HG02840 (cell line): Measurements from ENCODE around the gene BTBD16.

ENCODE experiments used
- ATAC-seq: cut with Tn5 transposase; IDR thresholded peaks from one replicate; pipeline ENCODE4 v1.9.1; 2021; ENCODE audit warnings: mild to moderate bottlenecking, moderate library complexity, moderate number of reproducible peaks; ENCODE audit not compliant: unreplicated experiment, low FRiP score

Gene BTBD16

GRCh38 chr10:122361046-122361445 lies 90.0 kb downstream of the BTBD16 start:
- ATAC-seq = no peak

GRCh38 chr10:122362031-122362592 lies 91.0 kb downstream of the BTBD16 start:
- ATAC-seq = no peak

GRCh38 chr10:122362621-122363020 lies 91.5 kb downstream of the BTBD16 start:
- no peak for ATAC-seq

- ATAC-seq = no peak
These were observed 92.2 kb downstream of the BTBD16 start for GRCh38 chr10:122363311-122363710.

- no peak for ATAC-seq
These were observed 92.8 kb downstream of the BTBD16 start for GRCh38 chr10:122363722-122364463.

- ATAC-seq = no peak
These were observed 97.6 kb downstream of the BTBD16 start for GRCh38 chr10:122368502-122369254.

- no peak for ATAC-seq
These were observed 102.0 kb downstream of the BTBD16 start for GRCh38 chr10:122373108-122373507.

- ATAC-seq = no peak
These were observed 102.6 kb downstream of the BTBD16 start for GRCh38 chr10:122373721-122374120.

GRCh38 chr10:122374237-122374858 lies 103.3 kb downstream of the BTBD16 start, which contains the start of gene PLEKHA1:
Gene PLEKHA1 (plus strand): TSS chr10:122374708. CDS start chr10:122393201, 18,493 bp downstream.
- peak; percentile 91 for ATAC-seq

- ATAC-seq = peak; percentile 28
These were observed 104.0 kb downstream of the BTBD16 start for GRCh38 chr10:122374859-122375678.

- no peak for ATAC-seq
These were observed 104.6 kb downstream of the BTBD16 start for GRCh38 chr10:122375679-122376160.

- ATAC-seq = no peak
These were observed 105.4 kb downstream of the BTBD16 start for GRCh38 chr10:122376364-122376961.

GRCh38 chr10:122379041-122379440 lies 107.9 kb downstream of the BTBD16 start:
- ATAC-seq = no peak

- ATAC-seq = no peak
These were observed 108.4 kb downstream of the BTBD16 start for GRCh38 chr10:122379537-122379936.

- no peak for ATAC-seq
These were observed 109.6 kb downstream of the BTBD16 start for GRCh38 chr10:122380703-122381102.

GRCh38 chr10:122381680-122382079 lies 110.6 kb downstream of the BTBD16 start:
- ATAC-seq = no peak

GRCh38 chr10:122386514-122386913 lies 115.4 kb downstream of the BTBD16 start:
- no peak for ATAC-seq

- no peak for ATAC-seq
These were observed 116.5 kb downstream of the BTBD16 start for GRCh38 chr10:122387572-122387971.
